CD14-positive monocyte (primary cell): ENCODE data around the gene PLCB3. TPM values are rescaled to one million over a fixed set of nuclear protein-coding genes. Genes with fewer than 3 reads are reported as not detected.

Experiments used
- DNase-seq, 3 donors: peaks; one replicate each; pipeline ENCODE4 v3.0.0-alpha.2; 2011 to 2022
- H2AFZ ChIP-seq: 2 replicates; pipeline ENCODE4 v1.6.0; 2012; ENCODE audit warnings: mild to moderate bottlenecking, low read depth, low read length, inconsistent platforms; ENCODE audit not compliant: insufficient read depth, poor library complexity, severe bottlenecking
- H3K27ac ChIP-seq, 2 donors: 1 replicate in 1 of 2; 2 replicates in 1 of 2; pipeline ENCODE4 v1.5.1; 2012 to 2013; ENCODE audit warnings: low read length in 2 of 2, control low read depth in 1 of 2, inconsistent platforms in 1 of 2, low read depth in 1 of 2, mild to moderate bottlenecking in 1 of 2
- H3K27me3 ChIP-seq, 2 donors: one replicate each; pipeline versions ENCODE4 v1.6.0 to v1.6.1; 2011 to 2013; ENCODE audit warnings: low read length in 2 of 2; ENCODE audit not compliant: control insufficient read depth in 2 of 2, insufficient read depth in 2 of 2
- H3K36me3 ChIP-seq, 2 donors: replicated peaks in 1 of 2; 1 replicate in 1 of 2; 2 replicates in 1 of 2; pipeline versions ENCODE4 v1.5.1 to v1.6.1; 2012 to 2013; ENCODE audit warnings: low read length in 2 of 2, control low read depth in 1 of 2, inconsistent platforms in 1 of 2, mild to moderate bottlenecking in 1 of 2; ENCODE audit not compliant: insufficient read depth in 2 of 2, control insufficient read depth in 1 of 2
- H3K4me1 ChIP-seq, 2 donors: 1 replicate in 1 of 2; 2 replicates in 1 of 2; pipeline versions ENCODE4 v1.5.1 to v1.6.1; 2012 to 2013; ENCODE audit warnings: low read length in 2 of 2, control low read depth in 1 of 2, inconsistent platforms in 1 of 2, mild to moderate bottlenecking in 1 of 2, moderate library complexity in 1 of 2; ENCODE audit not compliant: insufficient read depth in 2 of 2, control insufficient read depth in 1 of 2
- H3K4me2 ChIP-seq: replicated peaks from 2 replicates; pipeline ENCODE3; 2012; ENCODE audit warnings: low read length, moderate library complexity, mild to moderate bottlenecking; ENCODE audit not compliant: poor library complexity, severe bottlenecking; ENCODE audit errors: extremely low read depth
- H3K4me3 ChIP-seq, 3 experiments: fragments of 200-600 bp in 1 of 3; sonication (generic) in 1 of 3; replicated peaks in 1 of 3; 1 replicate in 2 of 3; 2 replicates in 1 of 3; pipeline ENCODE4 v1.5.1; 2011 to 2013; ENCODE audit warnings: low read length in 3 of 3, mild to moderate bottlenecking in 3 of 3, control low read depth in 2 of 3, low read depth in 2 of 3, inconsistent platforms in 1 of 3, moderate library complexity in 1 of 3
- H3K79me2 ChIP-seq: 2 replicates; pipeline ENCODE4 v1.6.0; 2012; ENCODE audit warnings: mild to moderate bottlenecking, control low read depth, inconsistent platforms, low read length, moderate library complexity; ENCODE audit not compliant: insufficient read depth
- H3K9ac ChIP-seq: 2 replicates; pipeline ENCODE4 v1.6.0; 2017; ENCODE audit warnings: low read length, mild to moderate bottlenecking; ENCODE audit not compliant: insufficient read depth, poor library complexity, severe bottlenecking
- H3K9me3 ChIP-seq, 2 donors: replicated peaks in 1 of 2; 1 replicate in 1 of 2; 2 replicates in 1 of 2; pipeline versions ENCODE4 v1.5.1 to v1.6.1; 2012 to 2013; ENCODE audit warnings: low read length in 2 of 2, control low read depth in 1 of 2; ENCODE audit not compliant: control insufficient read depth in 1 of 2, insufficient read depth in 1 of 2
- H4K20me1 ChIP-seq: 2 replicates; pipeline ENCODE4 v1.6.0; 2012; ENCODE audit warnings: mild to moderate bottlenecking, low read length, control low read depth, moderate library complexity; ENCODE audit not compliant: insufficient read depth
- H3K27ac Mint-ChIP-seq, 7 donors: one replicate each; pipeline ENCODE4 v1.8.0; 2020; ENCODE audit warnings: mild to moderate bottlenecking in 7 of 7, mixed read lengths in 7 of 7, moderate library complexity in 6 of 7, inconsistent platforms in 2 of 7
- H3K27me3 Mint-ChIP-seq, 3 donors: one replicate each; pipeline ENCODE4 v1.8.0; 2021 to 2022; ENCODE audit warnings: low read depth in 3 of 3, mild to moderate bottlenecking in 3 of 3, mixed read lengths in 3 of 3, moderate library complexity in 3 of 3, inconsistent platforms in 1 of 3
- H3K36me3 Mint-ChIP-seq, 2 donors: one replicate each; pipeline ENCODE4 v1.8.0; 2020; ENCODE audit warnings: mixed read lengths in 2 of 2, inconsistent platforms in 1 of 2, mild to moderate bottlenecking in 1 of 2
- H3K4me1 Mint-ChIP-seq: one replicate; pipeline ENCODE4 v1.8.0; 2020; ENCODE audit warnings: mild to moderate bottlenecking, mixed read lengths
- H3K4me3 Mint-ChIP-seq, 2 donors: one replicate each; pipeline ENCODE4 v1.8.0; 2020; ENCODE audit warnings: mild to moderate bottlenecking in 2 of 2, mixed read lengths in 2 of 2, moderate library complexity in 1 of 2
- H3K9me3 Mint-ChIP-seq, 7 donors: one replicate each; pipeline ENCODE4 v1.8.0; 2020 to 2022; ENCODE audit warnings: mixed read lengths in 7 of 7, mild to moderate bottlenecking in 6 of 7, moderate library complexity in 6 of 7, inconsistent platforms in 2 of 7
- WGBS: methylation state at CpG from one replicate; pipeline ENCODE4 v1.1.5; 2013; ENCODE audit warnings: missing lambda C conversion rate; ENCODE audit not compliant: insufficient coverage; 5-methylcytosine and 5-hydroxymethylcytosine counted together
- intact Hi-C, 2 donors: fragments of 100-400 bp; cut with micrococcal nuclease; formaldehyde crosslinking; loops; one replicate each; pipeline versions ENCODE4 v1.15.0 to v1.15.1; 2023
- polyA plus RNA-seq, 3 donors: library from polyadenylated mRNA; depleted of rRNA in 1 of 3; unstranded in 2 of 3; stranded (reverse) in 1 of 3; fragments of 300-500 nt in 2 of 3; fragments of >200 nt in 1 of 3; fragmentation: Illumina TruSeq in 2 of 3; gene quantifications; 1 replicate in 2 of 3; 2 replicates in 1 of 3; pipeline ENCODE4 v1.2.3, GENCODE V29; 2012 to 2021
- TF ChIP-seq, protein P1 (sequence below): fragments of 200-600 bp; IDR thresholded peaks from one replicate; pipeline ENCODE4 v1.8.0; 2022; ENCODE audit warnings: antibody characterized with exemption, mild to moderate bottlenecking

The PLCB3 gene
- polyA plus RNA-seq, 3 donors: 1.1 to 17.8 (median 1.4) TPM

DNA sequence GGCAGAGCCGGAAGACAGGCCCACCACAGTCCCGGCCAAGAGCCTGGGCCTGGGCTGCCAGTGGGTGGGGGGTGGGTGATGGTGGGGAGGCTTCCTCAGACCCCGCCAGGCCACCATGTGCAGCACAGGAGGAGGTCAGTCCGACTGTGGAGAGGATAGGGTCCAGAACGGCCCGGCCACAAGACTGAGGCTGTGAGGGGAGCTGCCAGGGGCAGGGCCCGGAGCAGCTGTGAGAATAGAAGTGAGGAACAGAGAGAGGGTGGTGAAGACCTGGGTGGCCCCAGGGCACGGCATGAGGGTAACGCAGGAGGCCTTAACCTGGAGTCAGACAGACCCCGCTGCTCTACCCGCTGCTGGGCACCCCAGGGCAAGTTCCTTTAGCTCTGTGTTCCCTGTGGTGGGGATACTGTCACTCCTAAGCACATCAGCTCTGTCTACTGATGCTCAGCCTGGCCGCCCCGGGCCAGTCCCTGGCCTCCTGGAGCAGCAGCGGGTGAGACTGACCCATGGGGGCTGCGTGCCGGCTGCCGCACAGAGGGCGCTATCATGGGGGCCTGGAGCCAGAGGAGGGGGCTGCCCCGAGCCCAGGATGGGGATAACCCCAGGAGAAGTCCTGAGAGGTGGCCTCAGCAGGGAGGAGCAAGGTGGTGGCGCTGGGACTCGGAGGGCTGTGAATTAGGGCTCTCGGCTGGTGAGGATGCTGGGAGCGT, 43.1 kb upstream of the PLCB3 start:
- Histone ChIP-seq H3K79me2 (peaks cover 65% of the 10 kb centered on the region), H3K4me1 (peaks cover 43 to 55% of the 10 kb centered on the region in 2 donors), H3K4me3 (peak overlapping the region; percentile 62 to 100 (median 98)), H3K27ac (peak overlapping the region; percentile 98 to 99), H4K20me1 (peaks cover 61% of the 10 kb centered on the region), H3K27me3 (no peaks in the 10 kb centered on the region), H3K36me3 (peaks cover 56 to 57% of the 10 kb centered on the region in 2 donors), H3K9me3 (no peaks in the 10 kb centered on the region), H2AFZ (no peak overlapping the region), H3K9ac (peak overlapping the region; percentile 97), H3K4me2 (peak overlapping the region; percentile 94)
- peak overlapping the region; percentile 97 to 99 (median 98) for H3K27ac Mint-ChIP-seq
- H3K4me1 Mint-ChIP-seq: peaks cover 50% of the 10 kb centered on the region
- 64% methylated on average over 20 of the region's 23 CpGs for WGBS
- intact Hi-C loops: loop anchor here (5.0 kb wide), 1 partner anchor 34 kb away; the partner anchor contains the start of gene FKBP2 (in 2 of the 2)
- no peak for DNase-seq
- TF ChIP-seq, protein P1, sequence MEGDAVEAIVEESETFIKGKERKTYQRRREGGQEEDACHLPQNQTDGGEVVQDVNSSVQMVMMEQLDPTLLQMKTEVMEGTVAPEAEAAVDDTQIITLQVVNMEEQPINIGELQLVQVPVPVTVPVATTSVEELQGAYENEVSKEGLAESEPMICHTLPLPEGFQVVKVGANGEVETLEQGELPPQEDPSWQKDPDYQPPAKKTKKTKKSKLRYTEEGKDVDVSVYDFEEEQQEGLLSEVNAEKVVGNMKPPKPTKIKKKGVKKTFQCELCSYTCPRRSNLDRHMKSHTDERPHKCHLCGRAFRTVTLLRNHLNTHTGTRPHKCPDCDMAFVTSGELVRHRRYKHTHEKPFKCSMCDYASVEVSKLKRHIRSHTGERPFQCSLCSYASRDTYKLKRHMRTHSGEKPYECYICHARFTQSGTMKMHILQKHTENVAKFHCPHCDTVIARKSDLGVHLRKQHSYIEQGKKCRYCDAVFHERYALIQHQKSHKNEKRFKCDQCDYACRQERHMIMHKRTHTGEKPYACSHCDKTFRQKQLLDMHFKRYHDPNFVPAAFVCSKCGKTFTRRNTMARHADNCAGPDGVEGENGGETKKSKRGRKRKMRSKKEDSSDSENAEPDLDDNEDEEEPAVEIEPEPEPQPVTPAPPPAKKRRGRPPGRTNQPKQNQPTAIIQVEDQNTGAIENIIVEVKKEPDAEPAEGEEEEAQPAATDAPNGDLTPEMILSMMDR: no peak
- H3K36me3 Mint-ChIP-seq: peaks cover 54 to 60% of the 10 kb centered on the region in 2 donors
- H3K9me3 Mint-ChIP-seq: peaks cover 0 to 1% (median 0%) of the 10 kb centered on the region in 7 donors
- peak overlapping the region; percentile 98 for H3K4me3 Mint-ChIP-seq
- H3K27me3 Mint-ChIP-seq: peaks cover 0 to 2% (median 0%) of the 10 kb centered on the region in 3 donors

DNA sequence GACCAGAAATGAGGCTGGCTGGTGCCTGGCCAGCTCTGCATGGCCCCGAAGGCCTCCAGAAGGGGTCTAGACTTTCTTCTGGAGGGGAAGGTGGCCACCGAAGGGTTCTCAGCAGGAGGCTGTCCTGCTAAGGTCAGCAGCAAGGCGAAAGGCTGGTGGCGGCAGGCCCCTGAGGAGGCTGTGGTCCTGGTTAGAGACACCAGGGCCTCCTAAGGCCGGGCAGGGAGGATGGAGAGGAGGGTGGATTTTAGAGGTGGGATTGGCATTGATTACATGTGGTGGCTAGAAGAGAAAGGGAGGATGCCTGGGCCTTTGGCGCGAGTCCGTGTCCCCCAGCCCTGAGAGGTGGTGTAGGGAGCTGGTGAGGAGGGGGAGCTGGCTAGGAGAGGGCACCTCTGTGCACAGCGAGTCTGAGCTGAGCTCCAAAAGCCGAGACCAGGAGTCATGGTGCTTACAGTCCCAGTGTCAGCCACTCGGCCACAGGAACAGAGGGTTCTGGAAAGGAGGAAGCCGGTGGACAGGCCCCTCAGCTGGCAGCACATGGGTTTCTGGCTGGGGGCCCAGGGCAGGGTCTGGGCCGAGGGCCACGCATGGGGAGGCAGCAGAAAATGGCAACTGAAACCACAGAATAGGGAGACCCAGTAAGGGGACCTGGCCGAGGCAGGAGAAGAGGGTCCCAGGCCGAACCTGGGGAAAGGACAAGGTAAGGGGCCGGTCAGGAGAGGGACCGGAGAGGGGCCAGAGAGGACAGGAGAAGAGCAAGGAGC, 42.4 kb upstream of the PLCB3 start:
- Histone ChIP-seq H2AFZ (no peak overlapping the region), H3K4me1 (peaks cover 43 to 53% of the 10 kb centered on the region in 2 donors), H3K4me2 (peak overlapping the region; percentile 94), H4K20me1 (peaks cover 68% of the 10 kb centered on the region), H3K27ac (peak overlapping the region; percentile 98 to 99), H3K4me3 (peak overlapping the region in 1 of 3 experiments; percentile 98), H3K9me3 (no peaks in the 10 kb centered on the region), H3K9ac (peak overlapping the region; percentile 97), H3K79me2 (peaks cover 70% of the 10 kb centered on the region), H3K27me3 (no peaks in the 10 kb centered on the region), H3K36me3 (peaks cover 55% of the 10 kb centered on the region in 2 donors)
- H3K4me1 Mint-ChIP-seq: peaks cover 48% of the 10 kb centered on the region
- 72% methylated on average over 18 of the region's 18 CpGs for WGBS
- TF ChIP-seq, protein P1: no peak
- peak overlapping the region; percentile 42 to 98 for H3K4me3 Mint-ChIP-seq
- H3K27me3 Mint-ChIP-seq: peaks cover 0 to 2% (median 0%) of the 10 kb centered on the region in 3 donors
- intact Hi-C loops: loop anchor here (5.0 kb wide), 1 partner anchor 33 kb away; the partner anchor contains the start of gene FKBP2 (in 2 of the 2)
- H3K36me3 Mint-ChIP-seq: peaks cover 52 to 59% of the 10 kb centered on the region in 2 donors
- peaks cover 0 to 1% (median 0%) of the 10 kb centered on the region in 7 donors for H3K9me3 Mint-ChIP-seq
- peak in 1 of 3 donors; percentile 9 for DNase-seq
- peak overlapping the region; percentile 88 to 99 (median 98) for H3K27ac Mint-ChIP-seq
